SK-N-MC (cell line): ENCODE measurements around the gene PHF20.

Experiments used
- EZH2 ChIP-seq: fragments of 200-600 bp; sonication (generic); IDR thresholded peaks from one replicate; pipeline ENCODE4 v1.6.1; 2017; ENCODE audit warnings: antibody characterized with exemption
- POLR2AphosphoS5 ChIP-seq: IDR thresholded peaks from 2 replicates; pipeline ENCODE4 v1.6.1; 2012; ENCODE audit warnings: mild to moderate bottlenecking, low read depth, low read length, borderline replicate concordance

GRCh38 chr20:35954907-35955251 lies 183.1 kb downstream of the PHF20 start:
- TF ChIP-seq EZH2 (no peak), POLR2AphosphoS5 (no peak)
